GM10266 (cell line): Measurements from ENCODE around the gene CCER1.
A peak's percentile ranks its signal among the peaks of the same experiment; 100 is the strongest.

Experiments used
- DNase-seq: peaks from one replicate; pipeline ENCODE4 v3.0.0; 2012; ENCODE audit errors: extremely low spot score
- TF ChIP-seq, protein P1 (sequence below): IDR thresholded peaks from 2 replicates; pipeline ENCODE4 v1.5.1; 2012; ENCODE audit warnings: mild to moderate bottlenecking, low read depth; ENCODE audit not compliant: control insufficient read depth, insufficient read depth; ENCODE audit errors: missing control alignments

The CCER1 gene

DNA sequence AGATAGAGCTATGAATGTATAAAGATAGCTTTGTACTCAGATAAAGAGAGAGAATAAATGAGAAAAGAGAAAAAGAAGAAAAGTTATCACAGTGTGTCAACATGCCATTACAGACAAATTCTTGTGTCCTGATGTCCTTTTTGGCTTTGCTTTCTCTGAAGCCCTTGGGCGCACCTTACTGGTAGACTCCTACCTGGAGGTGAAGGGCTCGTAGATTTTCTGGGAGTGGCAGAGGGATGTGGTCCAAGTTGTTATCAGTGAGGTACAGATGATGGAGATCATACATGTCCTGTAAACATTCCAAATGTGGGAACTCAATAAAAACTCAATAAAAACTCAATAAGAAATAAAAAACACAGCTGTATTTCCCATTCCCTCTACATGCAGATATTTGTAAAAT, 14.9 kb upstream of the CCER1 start:
- TF ChIP-seq, protein P1, sequence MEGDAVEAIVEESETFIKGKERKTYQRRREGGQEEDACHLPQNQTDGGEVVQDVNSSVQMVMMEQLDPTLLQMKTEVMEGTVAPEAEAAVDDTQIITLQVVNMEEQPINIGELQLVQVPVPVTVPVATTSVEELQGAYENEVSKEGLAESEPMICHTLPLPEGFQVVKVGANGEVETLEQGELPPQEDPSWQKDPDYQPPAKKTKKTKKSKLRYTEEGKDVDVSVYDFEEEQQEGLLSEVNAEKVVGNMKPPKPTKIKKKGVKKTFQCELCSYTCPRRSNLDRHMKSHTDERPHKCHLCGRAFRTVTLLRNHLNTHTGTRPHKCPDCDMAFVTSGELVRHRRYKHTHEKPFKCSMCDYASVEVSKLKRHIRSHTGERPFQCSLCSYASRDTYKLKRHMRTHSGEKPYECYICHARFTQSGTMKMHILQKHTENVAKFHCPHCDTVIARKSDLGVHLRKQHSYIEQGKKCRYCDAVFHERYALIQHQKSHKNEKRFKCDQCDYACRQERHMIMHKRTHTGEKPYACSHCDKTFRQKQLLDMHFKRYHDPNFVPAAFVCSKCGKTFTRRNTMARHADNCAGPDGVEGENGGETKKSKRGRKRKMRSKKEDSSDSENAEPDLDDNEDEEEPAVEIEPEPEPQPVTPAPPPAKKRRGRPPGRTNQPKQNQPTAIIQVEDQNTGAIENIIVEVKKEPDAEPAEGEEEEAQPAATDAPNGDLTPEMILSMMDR, result no peak
- no peak for DNase-seq

DNA sequence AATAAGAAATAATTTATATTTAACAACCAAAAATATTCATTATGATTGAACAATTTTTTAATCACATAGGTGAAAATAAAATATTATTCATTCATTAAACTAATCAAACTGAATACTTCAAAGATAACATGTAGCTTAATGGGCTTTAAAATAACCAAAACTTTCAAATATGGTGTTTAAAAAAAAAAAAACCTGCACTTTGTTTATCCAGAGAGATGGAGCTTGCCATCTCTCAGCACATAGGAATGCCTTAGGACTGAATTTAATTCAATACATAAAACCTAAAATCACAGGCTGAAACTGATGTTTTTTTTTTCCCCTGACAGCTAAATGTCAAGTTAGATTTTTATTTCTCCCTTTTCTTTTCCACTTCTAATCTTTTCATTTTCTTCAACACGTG, 14.4 kb upstream of the CCER1 start:
- TF ChIP-seq, protein P1, result no peak
- no peak for DNase-seq

DNA sequence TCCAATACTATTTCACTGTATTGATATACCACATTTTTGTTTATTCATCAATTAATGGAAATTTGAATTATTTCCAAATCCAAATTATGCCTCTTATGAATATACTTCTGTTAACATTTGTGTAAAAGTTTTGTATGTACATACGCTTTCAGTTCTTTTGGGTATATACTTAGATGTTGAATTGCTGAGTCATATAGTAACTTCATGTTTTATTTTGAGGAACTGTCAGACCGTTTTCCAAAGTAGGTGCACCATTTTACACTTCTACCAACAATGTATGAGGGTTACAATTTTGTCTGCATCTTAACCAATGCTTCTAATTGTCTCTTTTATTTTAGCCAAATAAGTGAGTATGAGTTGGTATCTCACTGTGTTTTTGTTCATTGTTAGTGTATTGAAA, 10.2 kb upstream of the CCER1 start:
- TF ChIP-seq, protein P1, result no peak
- no peak for DNase-seq

DNA sequence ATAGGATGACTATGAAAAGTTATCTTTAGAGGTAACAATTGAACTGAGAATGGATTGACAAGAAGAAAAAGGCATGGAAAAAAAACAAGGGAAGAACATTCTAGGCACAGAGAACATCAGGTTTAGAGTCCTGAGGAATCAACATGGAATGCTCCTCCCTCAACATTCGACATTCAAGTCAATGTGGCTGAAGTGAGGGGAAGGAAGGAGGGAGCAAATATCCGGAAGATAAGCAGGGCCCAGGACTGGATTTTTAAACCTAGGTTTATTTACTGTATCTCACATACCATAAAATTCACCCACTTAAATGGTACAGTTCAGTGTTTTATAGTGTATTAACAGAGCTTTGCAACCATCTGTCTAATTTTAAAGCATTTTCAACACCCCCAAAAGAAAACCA, 9.6 kb upstream of the CCER1 start:
- no peak for DNase-seq
- TF ChIP-seq, protein P1, result no peak

DNA sequence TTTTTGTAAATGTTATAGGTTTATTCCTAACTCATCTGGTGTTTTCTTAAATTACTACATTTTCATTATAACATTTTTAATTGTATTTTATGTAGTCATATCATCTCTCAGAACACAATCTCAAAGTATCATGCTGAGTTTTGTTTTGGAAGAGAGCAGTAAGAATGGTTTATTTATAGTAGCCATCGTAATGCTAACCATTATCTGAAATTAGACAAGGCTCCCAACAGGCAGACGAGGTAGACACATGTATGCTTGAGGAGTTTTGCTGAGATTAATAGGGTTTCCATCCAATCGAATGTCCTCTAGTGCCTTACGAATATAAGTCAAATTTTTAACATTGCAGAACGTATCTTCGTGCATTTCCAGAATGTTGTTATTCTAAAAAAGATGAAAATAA, 9.0 kb upstream of the CCER1 start:
- DNase-seq, result no peak
- TF ChIP-seq, protein P1, result no peak

DNA sequence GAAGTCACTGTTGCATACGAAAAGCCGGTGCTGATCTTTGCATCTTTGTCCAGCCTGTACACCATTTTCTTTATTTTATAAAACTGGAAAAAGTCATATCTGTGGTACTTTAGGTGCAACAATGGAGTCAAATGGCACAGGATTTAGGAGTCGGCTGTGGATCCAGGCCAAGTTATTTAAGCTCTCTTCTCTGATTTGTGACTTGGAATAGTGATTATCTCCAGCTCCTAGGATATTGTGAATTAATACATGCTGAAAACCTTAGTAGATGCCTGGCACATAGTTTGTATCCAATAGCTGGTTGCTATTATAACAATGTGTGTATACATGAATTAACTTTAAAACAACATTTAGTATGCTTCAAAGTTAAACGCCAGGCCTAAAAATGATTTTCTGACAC, 6.2 kb upstream of the CCER1 start:
- DNase-seq, result no peak
- TF ChIP-seq, protein P1, result no peak

DNA sequence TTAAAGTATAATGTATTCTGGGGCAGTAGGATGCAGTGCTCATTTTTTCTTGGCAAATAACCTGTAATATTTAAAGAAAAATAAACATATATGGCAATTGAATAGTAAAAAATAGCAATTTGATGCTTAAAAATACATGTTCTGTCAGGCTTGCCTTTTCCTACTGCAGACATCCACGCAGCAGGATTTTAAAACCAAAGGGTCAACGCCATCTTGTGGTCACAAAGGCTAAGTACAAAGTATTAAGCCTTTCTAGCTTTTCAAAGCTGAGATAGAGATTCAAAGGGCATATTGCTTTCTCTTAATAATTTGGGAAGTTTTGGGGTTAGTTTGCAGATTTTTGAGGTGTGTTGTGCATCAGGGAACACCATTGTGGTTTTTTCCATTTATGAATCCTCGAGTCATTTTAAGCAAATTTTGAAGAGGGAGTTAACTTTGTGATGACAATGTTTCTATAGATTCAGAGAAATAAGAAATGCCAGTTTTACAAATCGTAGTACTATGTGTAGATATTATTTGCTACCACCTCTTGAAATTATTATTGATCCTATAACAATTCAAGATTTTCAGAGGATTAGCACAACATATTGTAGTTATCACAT, 4.7 kb upstream of the CCER1 start:
- peak; percentile 53 for DNase-seq

More for the DNA sequence above, 4.7 kb upstream of the CCER1 start:
- TF ChIP-seq, protein P1, result peak; percentile 77
